GM18526 (cell line): Measurements from ENCODE around the gene INSIG1.

Source experiments
- POLR2A ChIP-seq: IDR thresholded peaks from 3 replicates; pipeline ENCODE4 v1.6.1; 2011; ENCODE audit not compliant: insufficient read length; ENCODE audit errors: extremely low read depth

INSIG1 gene

DNA sequence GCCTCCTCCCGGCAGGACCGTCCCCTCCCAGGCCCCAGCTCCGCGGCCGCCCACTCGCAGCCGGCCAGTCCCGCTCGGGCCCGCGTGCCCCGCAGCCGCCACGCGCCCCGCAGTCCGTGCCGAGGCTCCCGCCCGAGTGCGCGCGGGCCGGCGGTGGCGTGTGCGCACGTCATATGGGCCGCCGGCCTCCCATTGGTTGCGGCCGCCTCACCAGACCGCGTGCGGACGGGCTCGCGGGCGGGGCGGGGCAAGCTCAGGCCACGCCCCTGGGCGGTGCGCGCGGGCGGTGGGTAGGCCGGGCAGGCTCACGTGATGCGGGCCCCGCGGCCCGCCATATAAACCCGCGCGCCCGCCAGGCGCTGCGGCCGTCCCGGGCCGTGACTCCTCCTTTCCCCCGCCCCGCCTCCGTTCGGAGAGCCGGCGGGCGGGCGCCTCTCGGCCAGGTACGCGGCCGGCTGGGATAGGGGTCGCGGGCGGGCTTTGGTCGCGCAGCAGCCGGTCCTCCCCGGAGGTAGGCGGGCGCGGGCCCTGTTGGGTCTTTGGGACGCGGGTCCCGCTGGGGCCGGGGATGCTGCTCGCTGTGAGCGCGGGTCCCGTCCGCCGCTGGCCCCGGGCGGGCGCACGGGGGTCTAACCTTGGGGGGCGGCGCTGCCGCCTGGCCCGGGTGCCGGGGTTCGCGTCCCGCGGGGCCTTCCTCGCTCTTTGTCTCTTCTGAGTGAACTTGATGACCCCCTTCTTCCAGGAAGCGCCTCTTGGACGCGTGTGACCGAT lies at the start of gene INSIG1:
Gene INSIG1 (plus strand): TSS at position 362 of the 771 bp plus-strand sequence. CDS start 408 bp downstream, at position 770.
- peak; percentile 99 for TF ChIP-seq POLR2A

GRCh38 chr7:155248366-155248756 lies 49.3 kb upstream of the INSIG1 start:
- no peak for TF ChIP-seq POLR2A

DNA sequence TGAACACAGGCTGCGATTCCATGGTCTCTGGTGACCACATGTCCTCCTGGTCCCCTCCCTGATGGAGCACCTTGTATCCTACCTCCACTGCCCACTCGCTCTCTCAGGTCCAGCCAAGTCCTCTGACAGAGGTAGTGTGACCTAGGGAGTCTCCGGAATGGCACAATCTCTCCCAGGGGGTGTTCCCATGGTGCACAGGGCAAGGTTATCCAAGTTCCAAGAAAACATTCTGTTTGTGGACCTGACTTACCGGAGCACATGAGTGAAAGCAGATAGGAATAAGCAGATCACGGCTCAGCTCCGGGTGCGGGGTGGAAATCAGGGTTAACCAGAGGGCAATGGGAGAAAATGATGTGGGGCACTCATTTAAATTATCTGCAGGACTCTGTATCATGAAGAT lies 45.8 kb upstream of the INSIG1 start:
- TF ChIP-seq POLR2A: no peak

GRCh38 chr7:155252444-155252887 lies 45.2 kb upstream of the INSIG1 start:
- TF ChIP-seq POLR2A: no peak

- TF ChIP-seq POLR2A: no peak
Measured at GRCh38 chr7:155252892-155253501, 44.7 kb upstream of the INSIG1 start.

- no peak for TF ChIP-seq POLR2A
Measured at GRCh38 chr7:155254018-155254417, 43.7 kb upstream of the INSIG1 start.

DNA sequence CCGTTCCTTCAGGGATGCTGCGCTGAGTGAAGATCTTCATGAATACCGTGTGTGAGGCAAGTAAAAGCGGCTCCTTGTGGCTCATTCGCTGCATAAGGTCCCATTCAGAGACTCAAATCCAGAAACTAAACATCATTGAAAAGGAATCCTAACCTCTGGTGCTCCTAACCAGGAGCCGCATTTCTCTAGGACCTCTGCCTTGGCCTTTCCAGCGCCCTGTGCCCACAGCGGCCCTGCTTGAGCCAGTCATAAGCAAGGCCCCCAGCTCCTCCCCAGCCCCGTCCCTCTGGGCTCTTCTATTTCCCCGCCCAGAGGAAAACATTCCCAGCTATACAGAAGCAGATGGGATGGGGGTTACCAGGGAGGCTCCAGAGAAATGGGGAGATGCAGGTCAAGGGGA lies 42.6 kb upstream of the INSIG1 start:
- TF ChIP-seq POLR2A: no peak

DNA sequence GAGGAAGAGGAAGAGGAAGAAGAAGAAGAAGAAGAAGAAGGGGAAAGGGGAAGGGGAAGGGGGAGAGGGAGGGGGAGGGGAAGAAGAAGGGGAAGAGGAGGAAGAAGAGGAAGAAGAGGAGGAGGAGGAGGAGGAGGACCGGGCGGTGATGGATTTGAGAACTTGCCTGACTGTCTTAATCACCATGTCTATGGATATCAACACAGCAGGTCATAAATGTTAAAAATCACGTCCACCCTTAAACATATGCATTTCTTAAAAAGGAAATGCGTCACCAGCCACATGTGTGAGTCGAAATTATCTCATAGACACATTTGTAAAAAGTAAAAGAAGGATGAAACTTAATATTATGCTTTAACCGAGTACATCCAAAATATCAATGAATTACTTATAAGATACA lies 42.1 kb upstream of the INSIG1 start:
- TF ChIP-seq POLR2A: no peak

DNA sequence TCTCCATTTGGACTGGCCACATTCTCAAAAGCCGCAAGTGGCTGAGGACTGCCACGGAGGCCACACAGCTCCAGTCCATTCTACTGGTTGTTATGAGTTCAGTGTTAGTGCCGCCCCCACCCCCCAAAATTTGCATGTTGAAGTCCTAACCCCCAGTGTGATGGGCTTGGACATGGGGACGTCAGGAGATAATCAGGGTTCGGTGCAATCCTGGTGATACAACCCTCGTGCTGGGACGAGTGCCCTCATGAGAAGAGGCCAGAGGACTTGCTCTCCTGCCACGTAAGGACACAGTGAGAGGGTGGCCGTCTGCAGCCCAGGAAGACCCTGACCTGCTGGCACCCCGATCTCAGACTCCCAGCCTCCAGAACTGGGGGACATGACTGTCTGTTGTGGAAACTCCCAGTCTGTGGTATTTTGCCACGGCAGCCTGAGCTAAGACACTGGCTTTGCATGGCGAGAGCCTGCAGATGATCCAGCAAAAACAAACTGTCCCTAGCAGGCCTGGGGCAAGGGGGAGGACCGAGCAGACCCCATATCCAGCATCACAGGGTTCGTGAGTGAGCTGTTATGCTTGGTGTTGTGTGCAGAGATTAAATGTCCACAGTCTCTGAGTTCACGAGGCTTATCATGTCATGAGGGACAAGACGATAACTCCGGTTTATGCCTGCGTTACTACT lies 41.5 kb upstream of the INSIG1 start:
- TF ChIP-seq POLR2A: no peak

- no peak for TF ChIP-seq POLR2A
Measured at GRCh38 chr7:155256761-155257481, 40.8 kb upstream of the INSIG1 start.

GRCh38 chr7:155257482-155258225 lies 40.0 kb upstream of the INSIG1 start:
- no peak for TF ChIP-seq POLR2A

- no peak for TF ChIP-seq POLR2A
Measured at GRCh38 chr7:155258226-155258560, 39.5 kb upstream of the INSIG1 start.

GRCh38 chr7:155259866-155260497 lies 37.7 kb upstream of the INSIG1 start:
- no peak for TF ChIP-seq POLR2A

- no peak for TF ChIP-seq POLR2A
Measured at GRCh38 chr7:155260498-155260872, 37.2 kb upstream of the INSIG1 start.
